ENCODE results near the gene TRAPPC3L. TPM values are rescaled to one million over a fixed set of nuclear protein-coding genes. Genes with fewer than 3 reads are reported as not detected.
A peak's percentile ranks its signal among the peaks of the same experiment; 100 is the strongest.

The TRAPPC3L gene
- polyA plus RNA-seq, 2 of the 4 experiments (the other 2 are of a cell fraction) = not detected

DNA sequence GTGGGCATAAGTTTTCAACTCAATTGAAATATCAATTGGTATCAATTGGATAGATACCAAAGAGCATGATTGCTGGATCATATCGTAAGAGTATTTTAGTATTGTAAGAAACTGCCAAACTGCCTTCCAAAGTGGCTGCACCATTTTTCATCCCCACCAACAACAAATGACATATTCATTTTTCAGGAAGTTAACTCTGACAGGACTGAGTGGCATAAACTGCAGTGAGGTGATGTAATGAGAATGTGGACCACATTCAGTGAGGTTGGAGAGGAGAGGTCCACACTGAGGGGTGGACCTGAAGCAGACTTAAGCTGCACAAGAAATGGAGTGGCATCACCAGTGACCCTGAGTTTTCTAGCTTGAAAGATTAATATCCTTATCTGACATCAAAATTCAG lies 95.9 kb downstream of the TRAPPC3L start:
- ChIA-PET CTCF (interaction anchor here (0.7 kb wide), 1 partner anchor 27 kb away, joined by 3 read pairs; no protein-coding TSS in a partner anchor), POLR2A (no interaction called here)
- Histone ChIP-seq H3K4me3 (no peak overlapping the region), H3K4me2 (no peak overlapping the region), H3K9me3 (no peaks in the 10 kb centered on the region), H3K4me1 (peaks cover 22% of the 10 kb centered on the region), H3K27ac (no peak overlapping the region)
- WGBS (ENCODE audit: missing lambda C conversion rate) = 97% methylated on average over 1 of the region's 1 CpG
- FAIRE-seq (no peak), DNase-seq (ENCODE audit: low read depth in 1 of 2, low spot score in 1 of 2) (no peak), ATAC-seq (no peak)
- no peak for TF ChIP-seq HEYL (CRISPR knock-in tag; IDR thresholded peaks at IDR 0.05)
- TF ChIP-seq MAZ (IDR thresholded peaks at IDR 0.05; ENCODE audit: borderline replicate concordance, low read depth, low read length) = no peak
- no peak for TF ChIP-seq CEBPB (IDR thresholded peaks at IDR 0.05)
- TF ChIP-seq PBX3 (IDR thresholded peaks at IDR 0.05) = no peak
- TF ChIP-seq ESRRA (IDR thresholded peaks at IDR 0.05; ENCODE audit: borderline replicate concordance, low read length) = no peak
- TF ChIP-seq CBX8 (IDR thresholded peaks at IDR 0.05) = no peak
- TF ChIP-seq, protein P1, sequence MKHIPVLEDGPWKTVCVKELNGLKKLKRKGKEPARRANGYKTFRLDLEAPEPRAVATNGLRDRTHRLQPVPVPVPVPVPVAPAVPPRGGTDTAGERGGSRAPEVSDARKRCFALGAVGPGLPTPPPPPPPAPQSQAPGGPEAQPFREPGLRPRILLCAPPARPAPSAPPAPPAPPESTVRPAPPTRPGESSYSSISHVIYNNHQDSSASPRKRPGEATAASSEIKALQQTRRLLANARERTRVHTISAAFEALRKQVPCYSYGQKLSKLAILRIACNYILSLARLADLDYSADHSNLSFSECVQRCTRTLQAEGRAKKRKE (CRISPR knock-in tag; IDR thresholded peaks at IDR 0.05; ENCODE audit: low read depth) = no peak
- no peak for TF ChIP-seq RARB (CRISPR knock-in tag; IDR thresholded peaks at IDR 0.05)
- no peak for TF ChIP-seq FOXS1 (CRISPR knock-in tag; IDR thresholded peaks at IDR 0.05)
- TF ChIP-seq, protein P2, sequence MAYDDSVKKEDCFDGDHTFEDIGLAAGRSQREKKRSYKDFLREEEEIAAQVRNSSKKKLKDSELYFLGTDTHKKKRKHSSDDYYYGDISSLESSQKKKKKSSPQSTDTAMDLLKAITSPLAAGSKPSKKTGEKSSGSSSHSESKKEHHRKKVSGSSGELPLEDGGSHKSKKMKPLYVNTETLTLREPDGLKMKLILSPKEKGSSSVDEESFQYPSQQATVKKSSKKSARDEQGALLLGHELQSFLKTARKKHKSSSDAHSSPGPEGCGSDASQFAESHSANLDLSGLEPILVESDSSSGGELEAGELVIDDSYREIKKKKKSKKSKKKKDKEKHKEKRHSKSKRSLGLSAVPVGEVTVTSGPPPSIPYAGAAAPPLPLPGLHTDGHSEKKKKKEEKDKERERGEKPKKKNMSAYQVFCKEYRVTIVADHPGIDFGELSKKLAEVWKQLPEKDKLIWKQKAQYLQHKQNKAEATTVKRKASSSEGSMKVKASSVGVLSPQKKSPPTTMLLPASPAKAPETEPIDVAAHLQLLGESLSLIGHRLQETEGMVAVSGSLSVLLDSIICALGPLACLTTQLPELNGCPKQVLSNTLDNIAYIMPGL (CRISPR knock-in tag; IDR thresholded peaks at IDR 0.05; ENCODE audit: borderline replicate concordance) = no peak
- TF ChIP-seq HOXA7 (CRISPR knock-in tag; IDR thresholded peaks at IDR 0.05) = no peak
- TF ChIP-seq ZNF302 (CRISPR knock-in tag; IDR thresholded peaks at IDR 0.05) = no peak
- TF ChIP-seq SMC3 (IDR thresholded peaks at IDR 0.05) = no peak
- no peak for TF ChIP-seq HDAC2 (IDR thresholded peaks at IDR 0.05)
- no peak for TF ChIP-seq TP53 (CRISPR knock-in tag; IDR thresholded peaks at IDR 0.05)
- no peak for TF ChIP-seq POLR2AphosphoS2 (conservative IDR thresholded peaks at IDR 0.05; ENCODE audit: low read length)
- no peak for TF ChIP-seq NR3C1 (IDR thresholded peaks at IDR 0.05)
- TF ChIP-seq RAD21 (conservative IDR thresholded peaks at IDR 0.05 in 1 of 2, IDR thresholded peaks at IDR 0.05 in 1 of 2) = no peak

GRCh38 chr6:116447496-116448011 lies 97.9 kb downstream of the TRAPPC3L start:
- WGBS (ENCODE audit: missing lambda C conversion rate) = 0% methylated on average over 2 of the region's 2 CpGs
- Histone ChIP-seq H3K27ac (peak overlapping the region; percentile 39 to 72; a peak in 3 of 6 replicates), H3K4me1 (peaks cover 22% of the 10 kb centered on the region), H3K9me3 (no peaks in the 10 kb centered on the region), H3K4me3 (no peak overlapping the region), H3K4me2 (peak overlapping the region; percentile 55)
- CTCF ChIA-PET = interaction anchor here (1.3 to 1.5 kb wide), 2 partner anchors 114 to 160 kb away, joined by 3 to 7 read pairs; no protein-coding TSS in a partner anchor
- FAIRE-seq (no peak), DNase-seq (ENCODE audit: low read depth in 1 of 2, low spot score in 1 of 2) (peak in 1 of 2 experiments; percentile 7), ATAC-seq (peak; percentile 68 to 69; a peak in 5 of 6 replicates)
- POLR2A ChIA-PET = no interaction called here
- 0 out of 5 replicates have a peak, but pooled peaks of 1 of the 2 experiments have one; percentile 18 for TF ChIP-seq JUN (IDR thresholded peaks at IDR 0.05)
- TF ChIP-seq KDM1A (IDR thresholded peaks at IDR 0.05; ENCODE audit: low read depth) = no peak

GRCh38 chr6:116447052-116447451 lies 98.4 kb downstream of the TRAPPC3L start:
- POLR2A ChIA-PET = no interaction called here
- Histone ChIP-seq H3K4me1 (peaks cover 22% of the 10 kb centered on the region), H3K4me2 (peak overlapping the region; percentile 55), H3K9me3 (no peaks in the 10 kb centered on the region), H3K27ac (peak overlapping the region in 1 of 2 experiments; percentile 68; a peak in 1 of 6 replicates), H3K4me3 (no peak overlapping the region)
- CTCF ChIA-PET = interaction anchor here (0.7 to 1.7 kb wide), 4 partner anchors 22 to 159 kb away, joined by 3 to 10 read pairs (median 4); no protein-coding TSS in a partner anchor
- ATAC-seq (no peak), DNase-seq (ENCODE audit: low read depth in 1 of 2, low spot score in 1 of 2) (no peak), FAIRE-seq (no peak)
- 36% methylated on average over 3 of the region's 3 CpGs for WGBS (ENCODE audit: missing lambda C conversion rate)
- TF ChIP-seq BHLHE40 (IDR thresholded peaks at IDR 0.05; ENCODE audit: low read depth, low read length) = no peak
- TF ChIP-seq CHD2 (IDR thresholded peaks at IDR 0.05; ENCODE audit: low read length, partially characterized antibody) = no peak

Measured in A549 (cell line).